ENCODE measurements around the gene MYO1A.
A peak's percentile ranks its signal among the peaks of the same experiment; 100 is the strongest.

Gene MYO1A

GRCh38 chr12:57094208-57095160, 44.6 kb upstream of the MYO1A start:
- H3K4me3 ChIP-seq (ENCODE audit: low read depth, low read length) = no peak overlapping the region
- TF ChIP-seq CTCF (IDR thresholded peaks at IDR 0.05; ENCODE audit: low read depth, low read length) = no peak

DNA sequence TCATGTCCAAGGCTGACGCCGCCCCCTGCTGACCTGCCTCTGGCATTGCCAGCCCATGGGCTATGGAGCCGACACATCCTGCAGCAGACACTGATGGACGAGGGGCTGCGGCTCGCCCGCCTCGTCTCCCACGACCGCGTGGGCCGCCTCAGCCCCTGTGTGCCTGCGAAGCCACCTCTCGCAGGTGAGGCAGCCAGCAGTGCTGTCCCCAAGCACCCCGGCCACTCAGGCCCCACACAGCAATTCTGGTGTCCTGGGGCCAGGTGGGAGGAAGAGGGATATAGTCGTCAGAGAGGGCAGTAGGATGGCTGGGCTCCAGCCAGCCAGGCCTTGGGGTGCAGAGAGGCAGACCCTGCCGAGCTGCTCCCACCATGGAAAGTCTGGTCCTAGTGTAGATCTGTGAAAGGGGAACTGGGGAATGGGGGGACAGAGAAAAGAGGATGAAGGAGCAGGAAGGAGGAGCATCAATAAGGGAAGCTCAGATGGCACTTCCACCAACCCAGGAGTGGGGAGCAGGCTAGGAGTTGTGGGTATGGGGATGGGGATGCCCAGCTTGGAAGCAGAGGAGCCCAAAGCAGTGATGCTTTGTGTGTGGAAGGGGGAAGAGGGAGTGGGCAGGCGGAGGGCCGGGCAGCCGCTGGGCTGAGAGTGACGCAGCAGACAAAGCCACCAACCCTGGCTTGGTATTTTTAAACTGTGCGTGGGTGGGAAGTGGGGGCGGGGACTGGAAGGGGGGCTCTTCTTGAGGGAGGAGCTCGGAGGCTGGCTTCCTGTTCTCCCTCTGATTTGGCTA, 43.7 kb upstream of the MYO1A start:
- TF ChIP-seq CTCF (IDR thresholded peaks at IDR 0.05; ENCODE audit: low read depth, low read length) = peak; percentile 54; the same call in 1 of the 2 replicates
- H3K4me3 ChIP-seq (ENCODE audit: low read depth, low read length) = peak overlapping the region; percentile 9; the same call in 1 of the 2 replicates

GRCh38 chr12:57092876-57093414, 43.0 kb upstream of the MYO1A start:
- H3K4me3 ChIP-seq (ENCODE audit: low read depth, low read length) = peak overlapping the region; percentile 8; the same call in 1 of the 2 replicates
- no peak for TF ChIP-seq CTCF (IDR thresholded peaks at IDR 0.05; ENCODE audit: low read depth, low read length)

- no peak for TF ChIP-seq CTCF (IDR thresholded peaks at IDR 0.05; ENCODE audit: low read depth, low read length)
- H3K4me3 ChIP-seq (ENCODE audit: low read depth, low read length) = peak overlapping the region; percentile 8; the same call in 1 of the 2 replicates
Observed at GRCh38 chr12:57092529-57092862, 42.6 kb upstream of the MYO1A start.

- H3K4me3 ChIP-seq (ENCODE audit: low read depth, low read length) = peak overlapping the region; percentile 98
Observed at GRCh38 chr12:57091638-57092528, 42.0 kb upstream of the MYO1A start.

More at GRCh38 chr12:57091638-57092528, 42.0 kb upstream of the MYO1A start:
- no peak for TF ChIP-seq CTCF (IDR thresholded peaks at IDR 0.05; ENCODE audit: low read depth, low read length)
